ENCODE data around the gene PIK3CD.

DNA sequence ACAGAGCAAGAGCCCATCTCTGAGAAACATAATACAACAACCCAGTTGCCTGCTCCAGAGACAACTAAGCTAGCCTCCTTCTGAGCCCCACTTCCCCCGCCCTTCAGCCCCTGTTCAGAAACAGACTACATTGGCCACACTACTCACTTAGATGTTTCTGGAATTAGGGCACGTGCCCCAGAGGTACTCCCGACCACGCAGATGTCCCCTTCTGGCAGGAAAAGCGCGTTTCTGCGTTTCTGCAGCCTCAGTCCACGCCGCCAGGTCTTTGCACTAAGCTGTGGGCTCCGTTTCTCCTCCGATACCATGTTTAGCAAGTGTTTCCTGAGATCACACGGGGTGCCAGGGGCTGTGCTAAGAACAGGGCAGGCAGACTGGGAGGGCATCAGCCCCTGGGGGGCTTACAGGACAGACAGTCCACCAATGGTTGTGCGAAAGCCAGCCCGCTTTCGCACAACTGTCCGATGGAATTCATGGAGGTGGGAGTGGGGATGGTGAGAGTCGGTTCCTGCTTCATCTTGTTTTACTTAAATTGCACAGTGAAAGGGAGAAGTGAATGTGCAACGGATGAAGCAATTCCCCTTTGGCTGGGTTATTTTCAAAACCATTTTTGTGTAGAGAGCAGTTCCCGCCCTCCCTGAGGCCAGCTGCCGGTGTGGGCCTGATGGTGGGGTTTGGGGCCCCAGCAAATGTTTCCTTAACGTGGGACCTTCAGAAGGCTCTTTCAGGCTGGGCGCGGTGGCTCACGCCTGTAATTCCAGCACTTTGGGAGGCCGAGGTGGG lies 2.7 kb downstream of the PIK3CD start:
- TF ChIP-seq, protein P1, sequence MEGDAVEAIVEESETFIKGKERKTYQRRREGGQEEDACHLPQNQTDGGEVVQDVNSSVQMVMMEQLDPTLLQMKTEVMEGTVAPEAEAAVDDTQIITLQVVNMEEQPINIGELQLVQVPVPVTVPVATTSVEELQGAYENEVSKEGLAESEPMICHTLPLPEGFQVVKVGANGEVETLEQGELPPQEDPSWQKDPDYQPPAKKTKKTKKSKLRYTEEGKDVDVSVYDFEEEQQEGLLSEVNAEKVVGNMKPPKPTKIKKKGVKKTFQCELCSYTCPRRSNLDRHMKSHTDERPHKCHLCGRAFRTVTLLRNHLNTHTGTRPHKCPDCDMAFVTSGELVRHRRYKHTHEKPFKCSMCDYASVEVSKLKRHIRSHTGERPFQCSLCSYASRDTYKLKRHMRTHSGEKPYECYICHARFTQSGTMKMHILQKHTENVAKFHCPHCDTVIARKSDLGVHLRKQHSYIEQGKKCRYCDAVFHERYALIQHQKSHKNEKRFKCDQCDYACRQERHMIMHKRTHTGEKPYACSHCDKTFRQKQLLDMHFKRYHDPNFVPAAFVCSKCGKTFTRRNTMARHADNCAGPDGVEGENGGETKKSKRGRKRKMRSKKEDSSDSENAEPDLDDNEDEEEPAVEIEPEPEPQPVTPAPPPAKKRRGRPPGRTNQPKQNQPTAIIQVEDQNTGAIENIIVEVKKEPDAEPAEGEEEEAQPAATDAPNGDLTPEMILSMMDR (IDR thresholded peaks at IDR 0.05) = no peak
- TF ChIP-seq SOX15 (CRISPR knock-in tag; IDR thresholded peaks at IDR 0.05) = no peak
- no peak for TF ChIP-seq TP53 (CRISPR knock-in tag; IDR thresholded peaks at IDR 0.05)
- TF ChIP-seq, protein P2, sequence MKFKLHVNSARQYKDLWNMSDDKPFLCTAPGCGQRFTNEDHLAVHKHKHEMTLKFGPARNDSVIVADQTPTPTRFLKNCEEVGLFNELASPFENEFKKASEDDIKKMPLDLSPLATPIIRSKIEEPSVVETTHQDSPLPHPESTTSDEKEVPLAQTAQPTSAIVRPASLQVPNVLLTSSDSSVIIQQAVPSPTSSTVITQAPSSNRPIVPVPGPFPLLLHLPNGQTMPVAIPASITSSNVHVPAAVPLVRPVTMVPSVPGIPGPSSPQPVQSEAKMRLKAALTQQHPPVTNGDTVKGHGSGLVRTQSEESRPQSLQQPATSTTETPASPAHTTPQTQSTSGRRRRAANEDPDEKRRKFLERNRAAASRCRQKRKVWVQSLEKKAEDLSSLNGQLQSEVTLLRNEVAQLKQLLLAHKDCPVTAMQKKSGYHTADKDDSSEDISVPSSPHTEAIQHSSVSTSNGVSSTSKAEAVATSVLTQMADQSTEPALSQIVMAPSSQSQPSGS (CRISPR knock-in tag; IDR thresholded peaks at IDR 0.05; ENCODE audit: borderline replicate concordance, low read depth) = no peak
- no peak for TF ChIP-seq ZNF396 (CRISPR knock-in tag; IDR thresholded peaks at IDR 0.05; ENCODE audit: borderline replicate concordance)
- no peak for TF ChIP-seq FOXP1 (CRISPR knock-in tag; IDR thresholded peaks at IDR 0.05; ENCODE audit: borderline replicate concordance)
- TF ChIP-seq SMAD3 (CRISPR knock-in tag; IDR thresholded peaks at IDR 0.05; ENCODE audit: borderline replicate concordance) = no peak
- TF ChIP-seq, protein P3, sequence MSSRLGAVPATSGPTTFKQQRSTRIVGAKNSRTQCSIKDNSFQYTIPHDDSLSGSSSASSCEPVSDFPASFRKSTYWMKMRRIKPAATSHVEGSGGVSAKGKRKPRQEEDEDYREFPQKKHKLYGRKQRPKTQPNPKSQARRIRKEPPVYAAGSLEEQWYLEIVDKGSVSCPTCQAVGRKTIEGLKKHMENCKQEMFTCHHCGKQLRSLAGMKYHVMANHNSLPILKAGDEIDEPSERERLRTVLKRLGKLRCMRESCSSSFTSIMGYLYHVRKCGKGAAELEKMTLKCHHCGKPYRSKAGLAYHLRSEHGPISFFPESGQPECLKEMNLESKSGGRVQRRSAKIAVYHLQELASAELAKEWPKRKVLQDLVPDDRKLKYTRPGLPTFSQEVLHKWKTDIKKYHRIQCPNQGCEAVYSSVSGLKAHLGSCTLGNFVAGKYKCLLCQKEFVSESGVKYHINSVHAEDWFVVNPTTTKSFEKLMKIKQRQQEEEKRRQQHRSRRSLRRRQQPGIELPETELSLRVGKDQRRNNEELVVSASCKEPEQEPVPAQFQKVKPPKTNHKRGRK (CRISPR knock-in tag; IDR thresholded peaks at IDR 0.05; ENCODE audit: borderline replicate concordance) = no peak
- TF ChIP-seq, protein P4, sequence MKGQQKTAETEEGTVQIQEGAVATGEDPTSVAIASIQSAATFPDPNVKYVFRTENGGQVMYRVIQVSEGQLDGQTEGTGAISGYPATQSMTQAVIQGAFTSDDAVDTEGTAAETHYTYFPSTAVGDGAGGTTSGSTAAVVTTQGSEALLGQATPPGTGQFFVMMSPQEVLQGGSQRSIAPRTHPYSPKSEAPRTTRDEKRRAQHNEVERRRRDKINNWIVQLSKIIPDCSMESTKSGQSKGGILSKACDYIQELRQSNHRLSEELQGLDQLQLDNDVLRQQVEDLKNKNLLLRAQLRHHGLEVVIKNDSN (CRISPR knock-in tag; IDR thresholded peaks at IDR 0.05) = no peak
- no peak for TF ChIP-seq RORB (CRISPR knock-in tag; IDR thresholded peaks at IDR 0.05)
- TF ChIP-seq, protein P5, sequence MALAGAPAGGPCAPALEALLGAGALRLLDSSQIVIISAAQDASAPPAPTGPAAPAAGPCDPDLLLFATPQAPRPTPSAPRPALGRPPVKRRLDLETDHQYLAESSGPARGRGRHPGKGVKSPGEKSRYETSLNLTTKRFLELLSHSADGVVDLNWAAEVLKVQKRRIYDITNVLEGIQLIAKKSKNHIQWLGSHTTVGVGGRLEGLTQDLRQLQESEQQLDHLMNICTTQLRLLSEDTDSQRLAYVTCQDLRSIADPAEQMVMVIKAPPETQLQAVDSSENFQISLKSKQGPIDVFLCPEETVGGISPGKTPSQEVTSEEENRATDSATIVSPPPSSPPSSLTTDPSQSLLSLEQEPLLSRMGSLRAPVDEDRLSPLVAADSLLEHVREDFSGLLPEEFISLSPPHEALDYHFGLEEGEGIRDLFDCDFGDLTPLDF (CRISPR knock-in tag; IDR thresholded peaks at IDR 0.05) = no peak
